ENCODE data around the gene ITPR1.
"Not testable (repeated sequence)": the region's sequence is repeated elsewhere in the genome, so short reads cannot be mapped to it uniquely, and the experiment has no call there.

ITPR1 gene

GRCh38 chr3:4586381-4586780 lies 93.2 kb downstream of the ITPR1 start:
- TF ChIP-seq Cebpa-rat (IDR thresholded peaks at IDR 0.05): no peak
- 0 out of 2 replicates have a peak, but pooled peaks cover 4% of the 10 kb centered on the region for H3K36me3 ChIP-seq
- H3K4me3 ChIP-seq: no peak overlapping the region
- H3K27ac ChIP-seq: no peak overlapping the region
- H3K9ac ChIP-seq: no peak overlapping the region
- peaks cover 37% of the 10 kb centered on the region for H4K20me1 ChIP-seq
- peaks cover 11% of the 10 kb centered on the region for H3K4me1 ChIP-seq
- H3K9me3 ChIP-seq: peaks cover 7% of the 10 kb centered on the region; the same call in 1 of the 2 replicates
- no peaks in the 10 kb centered on the region for H3K27me3 ChIP-seq
- H3K4me2 ChIP-seq: no peak overlapping the region

- Histone ChIP-seq H3K9me3 (peaks cover 7% of the 10 kb centered on the region; the same call in 1 of the 2 replicates), H3K4me1 (peaks cover 11% of the 10 kb centered on the region), H3K9ac (no peak overlapping the region), H3K36me3 (0 out of 2 replicates have a peak, but pooled peaks cover 4% of the 10 kb centered on the region), H3K4me2 (no peak overlapping the region), H3K27ac (no peak overlapping the region), H3K27me3 (no peaks in the 10 kb centered on the region), H3K4me3 (no peak overlapping the region), H4K20me1 (peaks cover 30% of the 10 kb centered on the region)
- TF ChIP-seq Cebpa-rat (IDR thresholded peaks at IDR 0.05): no peak
These were observed 94.1 kb downstream of the ITPR1 start for GRCh38 chr3:4587061-4587837.

DNA sequence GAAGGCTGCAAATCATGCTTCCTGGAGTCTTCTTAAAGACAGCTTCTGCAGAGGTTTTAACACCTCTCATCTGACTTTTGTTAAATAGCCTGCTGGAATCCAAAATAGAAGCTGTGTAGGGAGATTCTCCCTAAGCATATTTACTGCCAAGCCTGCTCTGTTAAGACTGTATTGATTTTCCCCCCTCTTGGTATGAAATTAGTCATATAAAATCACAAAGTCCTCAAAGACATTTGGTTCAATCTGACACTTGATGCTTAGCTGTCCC lies 94.6 kb downstream of the ITPR1 start:
- peaks cover 24% of the 10 kb centered on the region for H4K20me1 ChIP-seq
- 0 out of 2 replicates have a peak, but pooled peaks cover 4% of the 10 kb centered on the region for H3K36me3 ChIP-seq
- no peak overlapping the region for H3K27ac ChIP-seq
- H3K27me3 ChIP-seq: no peaks in the 10 kb centered on the region
- no peak overlapping the region for H3K9ac ChIP-seq
- H3K4me1 ChIP-seq: peaks cover 11% of the 10 kb centered on the region
- no peak for TF ChIP-seq Cebpa-rat (IDR thresholded peaks at IDR 0.05)
- no peak overlapping the region for H3K4me2 ChIP-seq
- no peak overlapping the region for H3K4me3 ChIP-seq
- peaks cover 7% of the 10 kb centered on the region; the same call in 1 of the 2 replicates for H3K9me3 ChIP-seq

DNA sequence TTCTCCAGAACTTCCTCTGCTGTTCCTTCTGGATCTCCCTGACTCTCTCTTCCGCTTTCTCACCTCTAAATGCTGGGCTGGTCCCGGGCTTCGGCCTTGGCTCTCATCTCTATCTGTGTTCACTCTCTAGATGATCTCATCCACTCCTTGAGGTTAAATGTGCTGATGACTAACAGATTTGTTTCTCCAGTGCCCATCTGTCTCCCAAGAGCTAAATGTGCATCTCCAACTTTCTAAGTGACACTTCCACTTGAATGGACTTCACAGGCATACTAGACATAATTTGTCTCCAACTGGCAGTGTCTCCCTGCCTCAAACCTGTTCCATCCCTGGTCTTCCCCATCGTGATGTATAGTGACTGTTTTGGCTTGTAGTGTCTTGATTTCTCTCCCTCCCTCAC lies 95.3 kb downstream of the ITPR1 start:
- Histone ChIP-seq H3K4me3 (no peak overlapping the region), H3K36me3 (0 out of 2 replicates have a peak, but pooled peaks cover 4% of the 10 kb centered on the region), H3K4me1 (peaks cover 11% of the 10 kb centered on the region), H3K9ac (no peak overlapping the region), H3K4me2 (no peak overlapping the region), H3K27me3 (no peaks in the 10 kb centered on the region), H3K9me3 (peaks cover 7% of the 10 kb centered on the region; the same call in 1 of the 2 replicates), H3K27ac (no peak overlapping the region), H4K20me1 (peaks cover 17% of the 10 kb centered on the region)
- no peak for TF ChIP-seq Cebpa-rat (IDR thresholded peaks at IDR 0.05)

- Histone ChIP-seq H3K9ac (no peak overlapping the region), H3K9me3 (peaks cover 7% of the 10 kb centered on the region; the same call in 1 of the 2 replicates), H4K20me1 (peaks cover 12% of the 10 kb centered on the region), H3K36me3 (0 out of 2 replicates have a peak, but pooled peaks cover 4% of the 10 kb centered on the region), H3K27me3 (no peaks in the 10 kb centered on the region), H3K27ac (no peak overlapping the region), H3K4me1 (peaks cover 6% of the 10 kb centered on the region), H3K4me2 (no peak overlapping the region), H3K4me3 (no peak overlapping the region)
- TF ChIP-seq Cebpa-rat (IDR thresholded peaks at IDR 0.05): no peak
These were observed 96.4 kb downstream of the ITPR1 start for GRCh38 chr3:4589475-4590097.

DNA sequence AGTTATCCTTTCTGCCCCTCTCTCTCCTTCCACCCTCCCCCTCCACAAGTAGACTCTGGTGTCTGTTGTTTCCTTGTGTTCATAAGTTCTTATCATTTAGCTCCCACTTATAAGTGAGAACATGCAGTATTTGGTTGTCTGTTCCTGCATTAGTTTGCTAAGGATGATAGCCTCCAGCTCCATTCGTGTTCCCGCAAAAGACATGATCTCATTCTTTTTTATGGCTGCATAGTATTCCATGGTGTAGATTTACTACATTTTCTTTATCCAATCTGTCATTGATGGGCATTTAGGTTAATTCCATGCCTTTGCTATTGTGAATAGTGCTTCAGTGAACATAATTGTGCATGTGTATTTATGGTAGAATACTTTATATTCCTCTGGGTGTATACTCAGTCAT lies 97.7 kb downstream of the ITPR1 start:
- H3K4me2 ChIP-seq, H3K4me1 ChIP-seq, H3K9me3 ChIP-seq, H3K27me3 ChIP-seq, H3K27ac ChIP-seq, H3K36me3 ChIP-seq, H3K4me3 ChIP-seq, H3K9ac ChIP-seq: not testable (repeated sequence)
- peaks cover 16% of the 10 kb centered on the region for H4K20me1 ChIP-seq

- peaks cover 7% of the 10 kb centered on the region; the same call in 1 of the 2 replicates for H3K9me3 ChIP-seq
- TF ChIP-seq Cebpa-rat (IDR thresholded peaks at IDR 0.05): no peak
- no peak overlapping the region for H3K9ac ChIP-seq
- no peak overlapping the region for H3K27ac ChIP-seq
- H4K20me1 ChIP-seq: peaks cover 16% of the 10 kb centered on the region
- H3K36me3 ChIP-seq: 0 out of 2 replicates have a peak, but pooled peaks cover 4% of the 10 kb centered on the region
- no peaks in the 10 kb centered on the region; the same call in 1 of the 2 replicates for H3K27me3 ChIP-seq
- H3K4me3 ChIP-seq: no peak overlapping the region
- no peaks in the 10 kb centered on the region for H3K4me1 ChIP-seq
- no peak overlapping the region for H3K4me2 ChIP-seq
These were observed 98.5 kb downstream of the ITPR1 start for GRCh38 chr3:4591669-4592068.

DNA sequence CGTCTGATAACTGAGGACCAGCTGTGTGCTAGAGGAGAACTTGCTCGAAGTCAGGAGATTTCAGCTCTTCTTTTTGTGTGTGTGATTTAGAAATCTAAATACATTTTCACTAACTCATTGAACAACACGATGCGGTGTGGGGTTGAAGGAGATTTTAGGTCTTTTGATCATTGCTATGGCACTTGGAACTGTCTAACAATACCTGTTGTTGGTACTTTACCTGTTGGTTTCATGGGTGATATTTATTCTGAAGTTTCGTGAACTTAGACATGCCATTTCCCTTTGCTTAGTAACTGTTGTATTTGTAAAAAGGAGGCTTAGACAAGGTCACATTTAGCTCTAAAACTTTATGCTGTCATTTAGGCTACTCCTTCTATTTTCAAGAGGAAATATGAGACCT lies 99.9 kb downstream of the ITPR1 start:
- H3K4me3 ChIP-seq: no peak overlapping the region
- no peak overlapping the region for H3K9ac ChIP-seq
- 0 out of 2 replicates have a peak, but pooled peaks cover 4% of the 10 kb centered on the region for H3K36me3 ChIP-seq
- peaks cover 17% of the 10 kb centered on the region for H4K20me1 ChIP-seq
- TF ChIP-seq Cebpa-rat (IDR thresholded peaks at IDR 0.05): no peak
- no peaks in the 10 kb centered on the region for H3K4me1 ChIP-seq
- H3K27ac ChIP-seq: no peak overlapping the region
- no peaks in the 10 kb centered on the region; the same call in 1 of the 2 replicates for H3K27me3 ChIP-seq
- H3K4me2 ChIP-seq: no peak overlapping the region
- peaks cover 7% of the 10 kb centered on the region; the same call in 1 of the 2 replicates for H3K9me3 ChIP-seq

- Histone ChIP-seq H3K9ac (no peak overlapping the region), H3K4me2 (no peak overlapping the region), H3K27ac (no peak overlapping the region), H3K4me3 (no peak overlapping the region), H4K20me1 (peaks cover 20% of the 10 kb centered on the region; the same call in 1 of the 2 replicates), H3K27me3 (no peaks in the 10 kb centered on the region; the same call in 1 of the 2 replicates), H3K36me3 (0 out of 2 replicates have a peak, but pooled peaks cover 2% of the 10 kb centered on the region), H3K9me3 (peaks cover 5% of the 10 kb centered on the region; the same call in 1 of the 2 replicates), H3K4me1 (no peaks in the 10 kb centered on the region)
- no peak for TF ChIP-seq Cebpa-rat (IDR thresholded peaks at IDR 0.05)
These were observed 102.6 kb downstream of the ITPR1 start for GRCh38 chr3:4595710-4596113.

DNA sequence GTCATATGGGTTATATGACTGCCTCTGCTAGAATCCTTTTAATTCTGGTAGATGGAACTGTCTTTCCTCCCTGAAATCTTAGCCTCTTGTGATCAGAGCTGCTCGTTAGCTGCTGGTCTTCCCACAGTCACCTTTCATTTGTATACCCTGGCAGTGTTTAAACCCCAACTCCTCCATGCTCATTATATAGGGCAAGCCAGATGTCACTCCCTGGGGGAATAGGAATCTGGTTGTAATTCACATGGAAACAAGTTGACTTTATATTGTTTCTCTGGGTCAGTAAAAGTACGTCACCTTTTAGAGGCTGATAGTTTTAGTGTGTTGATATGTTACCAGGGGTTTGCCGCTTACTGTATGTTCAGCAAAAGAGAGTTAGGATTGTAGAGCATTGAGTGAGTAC lies 103.5 kb downstream of the ITPR1 start:
- H3K4me3 ChIP-seq: no peak overlapping the region
- H3K9me3 ChIP-seq: no peaks in the 10 kb centered on the region
- H3K27ac ChIP-seq: no peak overlapping the region
- H3K4me1 ChIP-seq: no peaks in the 10 kb centered on the region
- H3K36me3 ChIP-seq: no peaks in the 10 kb centered on the region
- no peak for TF ChIP-seq Cebpa-rat (IDR thresholded peaks at IDR 0.05)
- no peak overlapping the region for H3K9ac ChIP-seq
- no peaks in the 10 kb centered on the region; the same call in 1 of the 2 replicates for H3K27me3 ChIP-seq
- H4K20me1 ChIP-seq: peaks cover 20% of the 10 kb centered on the region; the same call in 1 of the 2 replicates
- H3K4me2 ChIP-seq: no peak overlapping the region
